Panc1 (cell line): ENCODE measurements around the gene CYB561D1. TPM values are rescaled to one million over a fixed set of nuclear protein-coding genes. Genes with fewer than 3 reads are reported as not detected.

Experiments used
- ATAC-seq: fragments of 200-7000 bp; cut with Tn5 transposase; 2 replicates; pipeline ENCODE4 v1.9.1; 2020; ENCODE audit warnings: mild to moderate bottlenecking, moderate library complexity
- BruUV-seq: library from RNA; stranded (reverse); fragments of 400-500 nt; replicated peaks from 2 replicates; lab custom pipeline; 2021; lab: Mats Ljungman, UMichigan
- CTCF ChIA-PET: fragments of 300-600 bp; sonication (Branson Sonifier 250); formaldehyde crosslinking; loops from one replicate; lab custom pipeline; 2022; ENCODE audit warnings: antibody characterized with exemption; lab: Charles Lee
- POLR2A ChIA-PET: fragments of 300-600 bp; sonication (Branson Sonifier 250); formaldehyde crosslinking; loops from one replicate; lab custom pipeline; 2022; ENCODE audit warnings: antibody characterized with exemption; lab: Charles Lee
- DNase-seq: peaks from one replicate; pipeline ENCODE4 v3.0.0-alpha.2; 2010; ENCODE audit warnings: low read depth, low spot score
- H3K27ac ChIP-seq: 2 replicates; pipeline ENCODE4 v1.5.1; 2011; ENCODE audit warnings: mild to moderate bottlenecking, low read length, inconsistent platforms
- H3K27me3 ChIP-seq: fragments of 200-500 bp; sonication (Bioruptor generic); 2 replicates; pipeline ENCODE4 v1.6.0; 2014; ENCODE audit warnings: low read length, inconsistent platforms; ENCODE audit not compliant: control insufficient read depth, insufficient read depth
- H3K36me3 ChIP-seq: fragments of 200-500 bp; sonication (Bioruptor generic); 2 replicates; pipeline ENCODE4 v1.5.1; 2014; ENCODE audit warnings: inconsistent platforms, mild to moderate bottlenecking, low read length, moderate library complexity; ENCODE audit not compliant: control insufficient read depth, insufficient read depth
- H3K4me1 ChIP-seq: 2 replicates; pipeline ENCODE4 v1.5.1; 2011; ENCODE audit warnings: inconsistent platforms, mild to moderate bottlenecking, low read length, moderate library complexity; ENCODE audit not compliant: control insufficient read depth, insufficient read depth
- H3K4me3 ChIP-seq, 2 experiments: 2 replicates each; pipeline ENCODE4 v1.5.1; 2011 to 2012; ENCODE audit warnings: low read depth in 2 of 2, low read length in 2 of 2, mild to moderate bottlenecking in 2 of 2, inconsistent platforms in 1 of 2, moderate library complexity in 1 of 2
- H3K9me3 ChIP-seq: fragments of 200-500 bp; sonication (Bioruptor generic); 2 replicates; pipeline ENCODE4 v1.5.1; 2014; ENCODE audit warnings: low read depth, mild to moderate bottlenecking, inconsistent platforms, low read length, moderate library complexity; ENCODE audit not compliant: control insufficient read depth, insufficient read depth
- POLR2AphosphoS5 ChIP-seq: IDR thresholded peaks from 2 replicates; pipeline ENCODE4 v1.6.1; 2012; ENCODE audit warnings: mild to moderate bottlenecking, low read depth, low read length, moderate library complexity
- REST ChIP-seq, 2 experiments: IDR thresholded peaks; 2 replicates each; pipeline ENCODE4 v1.6.1; 2011 to 2012; ENCODE audit warnings: low read depth in 2 of 2, control low read depth in 1 of 2, low read length in 1 of 2, mild to moderate bottlenecking in 1 of 2, moderate library complexity in 1 of 2; ENCODE audit not compliant: insufficient read depth in 1 of 2
- SIN3A ChIP-seq: IDR thresholded peaks from 2 replicates; pipeline ENCODE4 v1.6.1; 2012; ENCODE audit warnings: low read depth, mild to moderate bottlenecking, low read length, moderate library complexity, borderline replicate concordance; ENCODE audit not compliant: insufficient read depth
- in situ Hi-C: cut with HindIII; loops from 2 replicates; pipeline ENCODE4 v1.10.0; 2016; ENCODE audit warnings: low sequenced_read_pairs, low pct_unique_long_range_greater_than_20kb
- intact Hi-C: fragments of 100-400 bp; cut with micrococcal nuclease; formaldehyde crosslinking; loops from one replicate; pipeline ENCODE4 v1.10.0; 2022; ENCODE audit not compliant: unreplicated experiment
- total RNA-seq: library from RNA; stranded (reverse); gene quantifications from one replicate; pipeline ENCODE4 v1.2.1, GENCODE V29; 2021; ENCODE audit not compliant: unreplicated experiment
- TF ChIP-seq, protein P1 (sequence below): fragments of 450-650 bp; IDR thresholded peaks from 2 replicates; pipeline ENCODE4 v1.5.1; 2017; ENCODE audit warnings: mild to moderate bottlenecking

Gene CYB561D1
- total RNA-seq, 1 experiment from 2014 or later = 4.5 TPM

DNA sequence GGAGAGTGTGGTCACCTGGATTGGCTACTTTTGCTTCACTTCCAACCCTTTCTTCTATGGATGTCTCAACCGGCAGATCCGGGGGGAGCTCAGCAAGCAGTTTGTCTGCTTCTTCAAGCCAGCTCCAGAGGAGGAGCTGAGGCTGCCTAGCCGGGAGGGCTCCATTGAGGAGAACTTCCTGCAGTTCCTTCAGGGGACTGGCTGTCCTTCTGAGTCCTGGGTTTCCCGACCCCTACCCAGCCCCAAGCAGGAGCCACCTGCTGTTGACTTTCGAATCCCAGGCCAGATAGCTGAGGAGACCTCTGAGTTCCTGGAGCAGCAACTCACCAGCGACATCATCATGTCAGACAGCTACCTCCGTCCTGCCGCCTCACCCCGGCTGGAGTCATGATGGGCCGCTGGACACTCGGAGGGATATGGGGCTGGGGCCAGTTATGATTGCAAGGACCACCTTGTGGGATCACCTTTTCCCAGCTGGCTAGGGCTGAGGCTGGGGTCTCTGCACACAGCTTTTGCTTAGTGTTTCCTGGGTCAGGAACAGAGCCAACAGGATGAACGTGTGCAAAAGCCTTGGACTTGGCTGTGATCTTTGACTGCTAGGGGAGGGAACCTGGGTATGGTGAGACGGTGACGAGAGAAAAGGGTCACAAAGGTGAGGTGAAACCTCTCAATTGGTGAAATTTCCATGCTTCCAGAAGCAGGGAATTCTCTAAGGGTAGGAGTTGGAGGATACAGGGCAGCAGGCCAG lies 50.3 kb downstream of the CYB561D1 start:
- ChIA-PET POLR2A (no interaction called here), CTCF (interaction anchor here (0.8 to 1.1 kb wide), 2 partner anchors 12 to 228 kb away, joined by 3 to 4 read pairs; no protein-coding TSS in a partner anchor)
- DNase-seq (no peak), ATAC-seq (no peak)
- no TSS peak for BruUV-seq
- Histone ChIP-seq H3K27ac (no peak overlapping the region), H3K4me1 (peaks cover 6% of the 10 kb centered on the region; the same call in 1 of the 2 replicates), H3K9me3 (no peaks in the 10 kb centered on the region), H3K36me3 (peaks cover 10% of the 10 kb centered on the region; the same call in 1 of the 2 replicates), H3K27me3 (no peaks in the 10 kb centered on the region), H3K4me3 (no peak overlapping the region)
- no peak for TF ChIP-seq REST (IDR thresholded peaks at IDR 0.05; ENCODE audit: insufficient read depth in 1 of 2, low read depth in 2 of 2, low read length in 1 of 2)
- in situ Hi-C loops = no loop called here
- intact Hi-C loops = loop anchor here (10.0 kb wide), 1 partner anchor 441 kb away; the partner anchor contains the start of gene AHCYL1

- DNase-seq = peak; percentile 63
- ChIA-PET CTCF (interaction anchor here (0.5 to 2.3 kb wide), 9 partner anchors 74 to 228 kb away, joined by 3 to 10 read pairs (median 3); no protein-coding TSS in a partner anchor), POLR2A (no interaction called here)
- intact Hi-C loops (loop anchor here (5.0 to 10.0 kb wide), 3 partner anchors 76 to 438 kb away; partner anchors contain the start of gene AHCYL1), in situ Hi-C loops (no loop called here)
- no TSS peak for BruUV-seq
- Histone ChIP-seq H3K9me3 (no peaks in the 10 kb centered on the region), H3K36me3 (peaks cover 12% of the 10 kb centered on the region; the same call in 1 of the 2 replicates), H3K27ac (peak overlapping the region; percentile 98), H3K27me3 (no peaks in the 10 kb centered on the region), H3K4me1 (peaks cover 9% of the 10 kb centered on the region; the same call in 1 of the 2 replicates), H3K4me3 (peak overlapping the region; percentile 65 to 94)
- ATAC-seq = peak; percentile 84
- TF ChIP-seq, protein P1, sequence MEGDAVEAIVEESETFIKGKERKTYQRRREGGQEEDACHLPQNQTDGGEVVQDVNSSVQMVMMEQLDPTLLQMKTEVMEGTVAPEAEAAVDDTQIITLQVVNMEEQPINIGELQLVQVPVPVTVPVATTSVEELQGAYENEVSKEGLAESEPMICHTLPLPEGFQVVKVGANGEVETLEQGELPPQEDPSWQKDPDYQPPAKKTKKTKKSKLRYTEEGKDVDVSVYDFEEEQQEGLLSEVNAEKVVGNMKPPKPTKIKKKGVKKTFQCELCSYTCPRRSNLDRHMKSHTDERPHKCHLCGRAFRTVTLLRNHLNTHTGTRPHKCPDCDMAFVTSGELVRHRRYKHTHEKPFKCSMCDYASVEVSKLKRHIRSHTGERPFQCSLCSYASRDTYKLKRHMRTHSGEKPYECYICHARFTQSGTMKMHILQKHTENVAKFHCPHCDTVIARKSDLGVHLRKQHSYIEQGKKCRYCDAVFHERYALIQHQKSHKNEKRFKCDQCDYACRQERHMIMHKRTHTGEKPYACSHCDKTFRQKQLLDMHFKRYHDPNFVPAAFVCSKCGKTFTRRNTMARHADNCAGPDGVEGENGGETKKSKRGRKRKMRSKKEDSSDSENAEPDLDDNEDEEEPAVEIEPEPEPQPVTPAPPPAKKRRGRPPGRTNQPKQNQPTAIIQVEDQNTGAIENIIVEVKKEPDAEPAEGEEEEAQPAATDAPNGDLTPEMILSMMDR = peak; percentile 82
- TF ChIP-seq SIN3A = no peak
- TF ChIP-seq POLR2AphosphoS5 = peak; percentile 28; the same call in 1 of the 2 replicates
Measured at GRCh38 chr1:109546311-109547109, 52.6 kb downstream of the CYB561D1 start.
